NCI-H774 (cell line): ENCODE results near the gene GRAMD4.

ENCODE experiments used
- DNase-seq: peaks from one replicate; lab custom pipeline; 2025; lab: John Stamatoyannopoulos, UW

The GRAMD4 gene

GRCh38 chr22:46693634-46694415, 73.6 kb downstream of the GRAMD4 start:
- no peak for DNase-seq

- DNase-seq = no peak
These were observed 74.4 kb downstream of the GRAMD4 start for GRCh38 chr22:46694416-46695170.

- no peak for DNase-seq
These were observed 75.4 kb downstream of the GRAMD4 start for GRCh38 chr22:46695346-46696228.

- DNase-seq = peak; percentile 64
These were observed 76.0 kb downstream of the GRAMD4 start for GRCh38 chr22:46696229-46696518.

DNA sequence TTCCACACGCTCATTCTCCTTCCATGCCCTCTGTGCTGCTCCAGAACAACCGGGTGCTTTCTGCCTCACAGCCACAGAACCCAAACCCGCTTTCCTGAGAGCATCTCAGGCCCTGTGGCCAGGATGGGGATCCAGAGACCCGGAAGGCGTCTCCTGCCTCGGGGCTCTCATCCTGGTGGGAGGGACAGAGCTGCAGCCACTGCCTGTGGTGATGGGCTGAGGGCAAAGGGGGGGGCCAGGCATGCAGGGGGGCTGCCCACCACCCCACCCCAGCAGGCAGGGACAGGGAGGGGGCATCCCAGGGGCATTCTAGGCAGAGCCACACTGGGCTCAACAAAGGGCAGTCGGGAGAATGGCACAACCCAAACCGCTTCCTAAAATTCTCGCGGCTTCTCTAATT, 76.4 kb downstream of the GRAMD4 start:
- DNase-seq = no peak

DNA sequence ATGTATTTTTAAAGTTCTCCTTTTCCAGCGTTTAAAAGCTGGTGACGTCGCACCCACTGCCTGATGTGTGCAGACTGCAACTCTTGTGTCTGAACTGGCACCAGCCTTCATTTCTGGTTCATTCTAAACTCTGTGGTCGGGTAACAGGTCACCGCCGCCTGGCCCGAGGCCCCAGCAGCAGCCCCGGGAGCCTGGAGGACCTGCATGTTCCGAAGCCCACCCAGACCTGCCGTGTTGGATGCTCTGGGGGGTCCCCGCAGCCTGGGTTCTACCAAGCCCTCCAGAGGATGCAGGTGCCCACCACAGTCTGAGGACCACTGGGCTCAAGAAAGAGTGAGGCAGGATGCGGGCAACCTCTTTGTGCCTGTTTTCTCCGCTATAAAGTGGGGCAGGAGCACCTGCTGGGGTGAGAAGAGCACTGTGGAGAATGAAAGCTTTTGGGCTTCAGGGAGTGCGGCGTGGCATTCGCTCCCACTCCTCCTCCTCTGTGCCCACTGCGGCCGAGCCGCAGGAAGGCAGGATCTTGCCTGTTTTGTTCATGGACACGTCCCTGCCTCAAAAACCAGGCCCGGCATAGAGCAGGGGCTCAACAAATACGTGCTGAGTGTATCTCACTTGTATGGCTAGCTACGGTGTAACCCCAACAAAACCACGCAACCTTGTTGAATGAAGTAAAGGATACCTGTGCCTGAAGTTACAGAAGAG, 77.8 kb downstream of the GRAMD4 start:
- no peak for DNase-seq

DNA sequence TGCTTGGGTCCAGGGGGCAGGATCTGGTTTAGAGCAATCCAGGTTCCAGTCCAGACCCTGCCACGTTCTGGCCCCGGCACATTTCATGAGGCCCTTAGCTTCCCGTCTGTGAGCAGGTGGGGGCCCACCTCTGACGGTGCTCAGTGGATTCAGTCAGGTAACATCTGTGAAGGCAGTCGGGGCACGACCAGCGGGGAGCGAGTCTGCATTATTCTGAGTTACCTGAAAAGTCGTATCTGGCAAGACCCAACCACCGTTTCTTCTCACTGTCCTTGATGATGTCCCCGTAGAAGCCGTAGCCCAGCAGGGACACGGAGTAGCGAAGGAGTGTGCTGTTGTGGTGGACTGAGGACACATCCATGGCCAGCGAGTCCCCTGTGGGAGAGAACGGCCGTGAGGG, 78.9 kb downstream of the GRAMD4 start:
- no peak for DNase-seq

DNA sequence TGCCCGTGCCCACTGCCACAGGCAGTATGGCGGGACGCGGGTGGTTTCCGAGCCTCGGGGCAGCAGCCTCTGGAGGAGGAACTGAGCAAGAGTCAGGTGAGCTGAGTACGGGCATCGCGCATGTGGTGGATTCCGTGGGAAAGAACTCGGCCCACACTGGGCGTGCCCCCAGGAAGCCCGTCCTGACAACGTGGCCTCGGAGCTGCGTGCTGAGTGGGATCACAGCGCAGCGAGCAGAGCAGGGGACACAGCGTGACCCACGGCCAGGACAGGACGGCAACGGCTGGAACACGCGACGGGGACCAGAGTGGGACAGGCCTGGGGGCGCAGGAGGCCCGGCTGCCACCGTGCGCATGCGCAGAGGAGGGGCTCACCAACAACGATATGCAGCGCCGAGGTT, 81.1 kb downstream of the GRAMD4 start:
- no peak for DNase-seq

GRCh38 chr22:46703171-46703995, 83.2 kb downstream of the GRAMD4 start:
- no peak for DNase-seq

GRCh38 chr22:46703996-46704370, 83.8 kb downstream of the GRAMD4 start:
- no peak for DNase-seq

DNA sequence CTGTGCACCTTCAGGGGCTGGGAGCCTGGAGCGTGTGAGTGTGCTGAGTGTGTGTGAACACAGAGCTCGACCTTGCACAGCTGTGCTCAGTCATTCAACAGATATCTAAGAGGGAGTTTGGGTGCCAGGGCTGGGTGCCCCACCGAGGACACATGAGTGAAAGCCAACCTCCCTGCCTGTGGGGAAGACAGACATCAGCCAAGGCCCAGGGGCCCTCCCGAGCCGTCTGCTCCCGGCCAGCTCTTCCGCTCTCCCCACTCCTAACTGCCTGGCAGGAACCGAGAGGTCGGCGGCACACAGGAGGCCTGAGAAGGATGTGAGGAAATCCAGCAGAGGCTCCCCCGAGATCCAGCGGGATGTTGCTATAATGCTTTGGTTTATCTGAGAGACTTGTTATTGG, 85.9 kb downstream of the GRAMD4 start:
- DNase-seq = no peak

GRCh38 chr22:46707305-46707704, 87.1 kb downstream of the GRAMD4 start:
- DNase-seq = no peak

GRCh38 chr22:46707827-46708570, 87.8 kb downstream of the GRAMD4 start:
- DNase-seq = no peak

DNA sequence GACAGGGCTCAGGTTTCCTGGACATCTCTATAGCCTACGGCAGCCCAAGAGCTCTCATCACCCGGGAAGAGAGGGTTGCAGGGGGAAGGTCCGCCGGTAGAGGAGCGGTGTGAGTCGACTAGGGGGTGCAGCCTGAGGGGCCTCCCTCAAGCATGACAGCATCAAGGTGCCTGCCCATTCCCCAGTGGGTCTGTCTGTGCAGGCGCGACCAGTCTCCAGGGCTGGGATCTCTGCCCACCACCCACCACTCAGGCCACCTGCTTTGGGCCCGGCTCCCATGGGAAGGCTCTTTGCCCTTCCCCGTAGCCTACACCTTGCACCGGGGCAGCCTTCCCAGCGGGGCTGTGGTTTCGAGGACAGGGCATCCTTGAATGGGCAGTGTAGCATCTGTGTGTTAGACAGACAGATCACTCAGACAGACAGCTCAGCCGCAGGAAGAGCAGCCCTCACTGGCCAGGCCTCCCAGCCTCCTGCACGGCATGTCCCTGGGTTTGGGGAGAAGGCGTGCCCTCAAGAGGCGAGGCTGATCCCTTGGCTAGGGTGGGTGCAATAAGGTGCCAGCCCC, 88.7 kb downstream of the GRAMD4 start:
- no peak for DNase-seq

- DNase-seq = no peak
These were observed 90.6 kb downstream of the GRAMD4 start for GRCh38 chr22:46710806-46711205.

DNA sequence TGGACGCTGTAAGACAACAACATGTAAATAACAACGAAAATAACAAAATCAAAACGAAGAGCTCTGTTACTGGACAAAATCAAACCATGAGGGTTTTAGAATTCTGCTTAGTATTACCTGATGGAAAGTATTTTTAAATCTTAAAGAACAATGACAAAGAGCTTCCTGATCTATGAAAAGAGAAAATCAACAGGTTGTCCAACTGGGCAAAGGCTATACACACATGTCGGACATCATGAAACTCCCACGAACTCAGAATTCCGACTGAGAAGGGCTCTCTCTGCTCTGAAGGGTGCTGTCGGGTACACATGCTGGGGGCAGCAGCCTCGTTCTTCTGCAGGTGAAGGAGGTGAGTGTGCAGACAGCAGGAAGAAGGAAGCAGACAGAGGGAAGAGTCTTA, 92.1 kb downstream of the GRAMD4 start:
- DNase-seq = no peak

DNA sequence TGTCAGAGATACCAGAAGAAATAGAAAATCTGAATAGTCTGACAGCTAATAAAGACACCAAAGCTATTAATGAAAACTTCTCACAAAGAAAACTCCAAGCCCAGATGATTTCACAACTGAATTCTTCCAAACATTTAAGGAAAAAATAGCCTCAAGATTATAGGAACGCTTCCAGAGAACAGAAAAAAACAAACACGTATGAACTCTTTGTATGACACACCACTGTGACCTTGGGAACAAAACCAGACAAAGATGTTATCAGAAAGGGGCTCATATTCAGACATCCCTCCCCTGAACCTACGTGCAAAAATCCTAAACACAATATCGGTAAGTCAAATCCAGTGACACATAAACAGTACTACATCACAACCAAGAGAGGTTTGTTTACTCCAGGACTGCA, 94.4 kb downstream of the GRAMD4 start:
- DNase-seq = no peak

DNA sequence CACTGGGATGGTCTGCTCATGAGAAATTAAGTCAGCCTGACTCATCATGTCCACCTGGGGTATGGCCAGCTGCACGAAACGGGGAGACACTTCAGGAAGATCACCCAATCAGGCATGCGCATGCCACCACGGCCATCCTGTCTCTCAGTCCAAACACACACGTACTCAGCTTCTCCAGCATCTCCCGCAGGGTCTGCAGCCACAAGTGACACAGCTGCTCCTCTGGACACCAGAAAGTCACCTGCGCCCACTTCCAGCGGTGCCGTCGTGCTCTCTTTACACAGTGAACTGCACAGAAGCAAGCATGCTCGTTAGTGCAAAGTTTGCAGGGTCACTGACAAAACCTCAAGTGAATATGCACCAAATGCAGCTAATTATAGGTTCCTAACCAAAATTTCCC, 99.7 kb downstream of the GRAMD4 start:
- DNase-seq = no peak

DNA sequence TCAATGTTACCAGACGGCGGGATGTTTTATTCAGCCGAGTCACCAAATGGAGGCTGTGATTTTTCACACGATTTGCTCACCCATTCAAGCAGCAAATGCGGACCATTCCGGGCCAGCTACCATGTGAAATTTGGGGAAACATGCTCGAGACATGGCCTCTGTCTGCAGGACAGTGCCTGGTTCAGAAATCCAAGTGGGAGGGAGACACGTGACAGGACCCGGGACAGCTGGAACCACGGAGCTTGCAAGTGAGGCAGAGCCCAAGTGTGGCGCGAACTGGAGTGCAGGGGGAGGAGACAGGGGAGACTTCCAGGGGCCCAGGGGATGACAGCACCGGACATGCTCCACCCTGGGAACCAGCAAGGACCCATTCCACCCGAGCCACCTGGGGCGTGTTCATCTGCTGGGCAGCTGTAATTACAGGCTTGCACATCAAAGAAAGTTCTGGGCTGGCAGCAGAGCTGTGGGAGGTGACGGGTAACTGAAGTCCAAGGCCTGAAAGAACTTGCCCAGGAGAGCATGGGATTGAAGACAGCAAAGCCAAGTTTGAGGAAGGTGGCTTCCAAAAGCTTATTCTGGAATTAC, 101.4 kb downstream of the GRAMD4 start:
- no peak for DNase-seq

DNA sequence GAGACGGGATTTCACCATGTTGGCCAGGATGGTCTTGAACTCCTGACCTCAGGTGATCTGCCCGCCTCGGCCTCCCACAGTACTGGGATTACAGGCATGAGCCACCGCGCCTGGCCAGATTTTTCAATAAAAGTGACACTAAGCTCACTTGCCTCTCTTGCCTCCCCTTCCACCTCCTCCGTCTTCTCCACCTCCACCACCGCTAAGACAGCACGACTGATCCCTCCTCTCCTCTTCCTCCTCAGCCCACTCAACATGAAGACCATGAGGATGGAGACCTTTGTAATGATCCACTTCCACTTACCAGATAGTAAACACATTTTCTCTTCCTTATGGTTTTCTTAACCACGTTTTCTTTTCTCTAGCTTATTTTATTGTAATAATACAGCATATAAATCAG, 103.7 kb downstream of the GRAMD4 start:
- DNase-seq = no peak
